Measurements from ENCODE around the gene AFDN. TPM values are rescaled to one million over a fixed set of nuclear protein-coding genes. Genes with fewer than 3 reads are reported as not detected.

AFDN gene
- total RNA-seq, 1 donor from 2014 or later: 102 TPM

GRCh38 chr6:167855825-167856425 lies 29.2 kb downstream of the AFDN start:
- no peak overlapping the region for H2AFZ ChIP-seq (ENCODE audit: low read depth, low read length)
- DNase-seq (ENCODE audit: low read depth) (peak; percentile 98), FAIRE-seq (peak; percentile 91)
- H3K79me2 ChIP-seq (ENCODE audit: insufficient read depth, low read length): peaks cover 81% of the 10 kb centered on the region
- Mint-ChIP-seq H3K27ac (ENCODE audit: unreplicated experiment) (peak overlapping the region; percentile 83), H3K9me3 (ENCODE audit: unreplicated experiment) (no peaks in the 10 kb centered on the region), H3K4me3 (ENCODE audit: unreplicated experiment) (no peak overlapping the region), H3K27me3 (ENCODE audit: low read depth, unreplicated experiment) (no peaks in the 10 kb centered on the region), H3K4me1 (ENCODE audit: low read depth, unreplicated experiment) (peaks cover 61% of the 10 kb centered on the region), H3K36me3 (ENCODE audit: low read depth, unreplicated experiment) (no peaks in the 10 kb centered on the region)
- H4K20me1 ChIP-seq (ENCODE audit: insufficient read depth, low read length): peaks cover 14% of the 10 kb centered on the region
- TF ChIP-seq EZH2 (IDR thresholded peaks at IDR 0.05; ENCODE audit: insufficient read depth, low read length): no peak
- TF ChIP-seq CTCF (IDR thresholded peaks at IDR 0.05; ENCODE audit: insufficient read depth, low read depth, low read length): no peak
- no peaks in the 10 kb centered on the region for H3K36me3 ChIP-seq (ENCODE audit: insufficient read depth, low read length)
- H3K4me1 ChIP-seq (ENCODE audit: insufficient read depth, low read length): peaks cover 34% of the 10 kb centered on the region
- H3K4me2 ChIP-seq (ENCODE audit: low read length): peak overlapping the region; percentile 71
- no peaks in the 10 kb centered on the region for H3K27me3 ChIP-seq (ENCODE audit: insufficient read depth, low read length)
- peak overlapping the region; percentile 83 for H3K27ac ChIP-seq (ENCODE audit: low read depth, low read length)
- H3K4me3 ChIP-seq (ENCODE audit: insufficient read depth, low read depth, low read length): no peak overlapping the region
- H3K9me3 ChIP-seq (ENCODE audit: insufficient read depth, low read depth, low read length): no peaks in the 10 kb centered on the region
- peak overlapping the region; percentile 67 for H3K9ac ChIP-seq (ENCODE audit: low read length)

GRCh38 chr6:167856474-167856873 lies 29.8 kb downstream of the AFDN start:
- peak overlapping the region; percentile 83 for H3K27ac Mint-ChIP-seq (ENCODE audit: unreplicated experiment)
- no peak overlapping the region for H3K4me3 Mint-ChIP-seq (ENCODE audit: unreplicated experiment)
- no peaks in the 10 kb centered on the region for H3K27me3 Mint-ChIP-seq (ENCODE audit: low read depth, unreplicated experiment)
- Histone ChIP-seq H4K20me1 (ENCODE audit: insufficient read depth, low read length) (peaks cover 17% of the 10 kb centered on the region), H2AFZ (ENCODE audit: low read depth, low read length) (no peak overlapping the region), H3K4me3 (ENCODE audit: insufficient read depth, low read depth, low read length) (no peak overlapping the region), H3K4me2 (ENCODE audit: low read length) (peak overlapping the region; percentile 71), H3K36me3 (ENCODE audit: insufficient read depth, low read length) (no peaks in the 10 kb centered on the region), H3K27me3 (ENCODE audit: insufficient read depth, low read length) (no peaks in the 10 kb centered on the region), H3K4me1 (ENCODE audit: insufficient read depth, low read length) (peaks cover 34% of the 10 kb centered on the region), H3K79me2 (ENCODE audit: insufficient read depth, low read length) (peaks cover 81% of the 10 kb centered on the region), H3K27ac (ENCODE audit: low read depth, low read length) (peak overlapping the region; percentile 83), H3K9me3 (ENCODE audit: insufficient read depth, low read depth, low read length) (no peaks in the 10 kb centered on the region), H3K9ac (ENCODE audit: low read length) (peak overlapping the region; percentile 28)
- no peak for DNase-seq (ENCODE audit: low read depth)
- no peak for FAIRE-seq
- H3K4me1 Mint-ChIP-seq (ENCODE audit: low read depth, unreplicated experiment): peaks cover 60% of the 10 kb centered on the region
- H3K36me3 Mint-ChIP-seq (ENCODE audit: low read depth, unreplicated experiment): no peaks in the 10 kb centered on the region
- TF ChIP-seq EZH2 (IDR thresholded peaks at IDR 0.05; ENCODE audit: insufficient read depth, low read length) (no peak), CTCF (IDR thresholded peaks at IDR 0.05; ENCODE audit: insufficient read depth, low read depth, low read length) (no peak)
- H3K9me3 Mint-ChIP-seq (ENCODE audit: unreplicated experiment): no peaks in the 10 kb centered on the region

GRCh38 chr6:167856999-167857660 lies 30.4 kb downstream of the AFDN start:
- Histone ChIP-seq H4K20me1 (ENCODE audit: insufficient read depth, low read length) (peaks cover 20% of the 10 kb centered on the region), H3K4me2 (ENCODE audit: low read length) (peak overlapping the region; percentile 61), H3K4me3 (ENCODE audit: insufficient read depth, low read depth, low read length) (no peak overlapping the region), H3K27ac (ENCODE audit: low read depth, low read length) (peak overlapping the region; percentile 83), H3K9ac (ENCODE audit: low read length) (peak overlapping the region; percentile 27), H3K36me3 (ENCODE audit: insufficient read depth, low read length) (no peaks in the 10 kb centered on the region), H3K4me1 (ENCODE audit: insufficient read depth, low read length) (peaks cover 34% of the 10 kb centered on the region), H3K9me3 (ENCODE audit: insufficient read depth, low read depth, low read length) (no peaks in the 10 kb centered on the region), H3K79me2 (ENCODE audit: insufficient read depth, low read length) (peaks cover 81% of the 10 kb centered on the region), H2AFZ (ENCODE audit: low read depth, low read length) (no peak overlapping the region), H3K27me3 (ENCODE audit: insufficient read depth, low read length) (no peaks in the 10 kb centered on the region)
- peaks cover 62% of the 10 kb centered on the region for H3K4me1 Mint-ChIP-seq (ENCODE audit: low read depth, unreplicated experiment)
- no peaks in the 10 kb centered on the region for H3K36me3 Mint-ChIP-seq (ENCODE audit: low read depth, unreplicated experiment)
- DNase-seq (ENCODE audit: low read depth) (peak; percentile 54), FAIRE-seq (no peak)
- no peak for TF ChIP-seq EZH2 (IDR thresholded peaks at IDR 0.05; ENCODE audit: insufficient read depth, low read length)
- TF ChIP-seq CTCF (IDR thresholded peaks at IDR 0.05; ENCODE audit: insufficient read depth, low read depth, low read length): no peak
- no peaks in the 10 kb centered on the region for H3K9me3 Mint-ChIP-seq (ENCODE audit: unreplicated experiment)
- H3K27me3 Mint-ChIP-seq (ENCODE audit: low read depth, unreplicated experiment): no peaks in the 10 kb centered on the region
- H3K4me3 Mint-ChIP-seq (ENCODE audit: unreplicated experiment): no peak overlapping the region
- H3K27ac Mint-ChIP-seq (ENCODE audit: unreplicated experiment): peak overlapping the region; percentile 83

All from astrocyte (in vitro differentiated cells and primary cell).